SK-N-SH treated with all-trans-retinoic acid at 6 μM for 48 hours (cell line): ENCODE results near the gene IFNGR1.

ENCODE experiments used
- ATAC-seq: fragments of 200-7000 bp; cut with Tn5 transposase; 3 replicates; pipeline ENCODE4 v1.9.1; 2020; ENCODE audit warnings: mild to moderate bottlenecking, moderate library complexity
- ARNTL ChIP-seq: fragments of 450-650 bp; formaldehyde crosslinking; IDR thresholded peaks from 2 replicates; pipeline ENCODE4 v1.5.0; 2020; ENCODE audit warnings: low read depth, mild to moderate bottlenecking, moderate library complexity, borderline replicate concordance
- BACH2 ChIP-seq: fragments of 250-450 bp; sonication (Bioruptor Pico); IDR thresholded peaks from 2 replicates; pipeline ENCODE4 v1.9.0; 2021; ENCODE audit warnings: mild to moderate bottlenecking, borderline replicate concordance
- GLIS3 ChIP-seq: fragments of 250-450 bp; sonication (Bioruptor Pico); IDR thresholded peaks from 2 replicates; pipeline ENCODE4 v1.5.0; 2020; ENCODE audit warnings: mild to moderate bottlenecking, moderate library complexity
- PATZ1 ChIP-seq: fragments of 250-450 bp; sonication (Bioruptor Pico); IDR thresholded peaks from 2 replicates; pipeline ENCODE4 v1.8.0; 2020; ENCODE audit warnings: mild to moderate bottlenecking, moderate library complexity, borderline replicate concordance
- POU6F1 ChIP-seq: fragments of 250-450 bp; sonication (Bioruptor Pico); IDR thresholded peaks from 2 replicates; pipeline ENCODE4 v1.8.0; 2021; ENCODE audit warnings: low read depth, mild to moderate bottlenecking, moderate library complexity, borderline replicate concordance
- PPARA ChIP-seq: fragments of 250-450 bp; sonication (Bioruptor Pico); IDR thresholded peaks from 2 replicates; pipeline ENCODE4 v1.5.0; 2020; ENCODE audit warnings: mild to moderate bottlenecking, borderline replicate concordance
- TOX ChIP-seq: fragments of 250-450 bp; sonication (Bioruptor Pico); IDR thresholded peaks from 2 replicates; pipeline ENCODE4 v1.8.0; 2021; ENCODE audit warnings: mild to moderate bottlenecking, moderate library complexity, borderline replicate concordance
- TSHZ2 ChIP-seq: fragments of 250-450 bp; sonication (Bioruptor Pico); IDR thresholded peaks from 2 replicates; pipeline ENCODE4 v1.5.0; 2020; ENCODE audit warnings: mild to moderate bottlenecking, moderate library complexity
- ZFP30 ChIP-seq: fragments of 450-650 bp; formaldehyde crosslinking; IDR thresholded peaks from 2 replicates; pipeline ENCODE4 v1.5.0; 2022; ENCODE audit warnings: mild to moderate bottlenecking, moderate library complexity
- ZNF70 ChIP-seq: fragments of 450-650 bp; formaldehyde crosslinking; IDR thresholded peaks from 2 replicates; pipeline ENCODE4 v1.5.0; 2020; ENCODE audit warnings: mild to moderate bottlenecking, moderate library complexity

The IFNGR1 gene

GRCh38 chr6:137237413-137238170 is 18.4 kb upstream of the IFNGR1 start:
- no peak for TF ChIP-seq ZFP30
- TF ChIP-seq TOX (CRISPR knock-in tag), result no peak
- TF ChIP-seq TSHZ2 (CRISPR knock-in tag), result no peak
- TF ChIP-seq BACH2 (CRISPR knock-in tag), result no peak
- TF ChIP-seq PPARA (CRISPR knock-in tag), result no peak
- no peak for ATAC-seq

GRCh38 chr6:137236581-137237355 is 17.6 kb upstream of the IFNGR1 start:
- no peak for TF ChIP-seq ARNTL (CRISPR knock-in tag)
- no peak for TF ChIP-seq PPARA (CRISPR knock-in tag)
- no peak for TF ChIP-seq TSHZ2 (CRISPR knock-in tag)
- no peak for TF ChIP-seq PATZ1 (CRISPR knock-in tag)
- no peak for ATAC-seq

- ATAC-seq, result no peak
- TF ChIP-seq POU6F1 (CRISPR knock-in tag) (no peak), ARNTL (CRISPR knock-in tag) (no peak), GLIS3 (CRISPR knock-in tag) (no peak), ZNF70 (no peak), BACH2 (CRISPR knock-in tag) (no peak)
Observed at GRCh38 chr6:137235686-137236085, 16.5 kb upstream of the IFNGR1 start.

GRCh38 chr6:137233911-137234863 is 15.0 kb upstream of the IFNGR1 start:
- TF ChIP-seq PATZ1 (CRISPR knock-in tag), result no peak
- no peak for TF ChIP-seq TSHZ2 (CRISPR knock-in tag)
- TF ChIP-seq, all 23 proteins: peak for 0
- no peak for ATAC-seq
